Activated CD4-positive, alpha-beta T cell treated with anti-CD3 and anti-CD28 coated beads, Interleukin-2, amount 10 ng/mL, durations not matched to agents 24 days and 14 days (primary cell): ENCODE data around the gene ENTPD6. TPM values are rescaled to one million over a fixed set of nuclear protein-coding genes. Genes with fewer than 3 reads are reported as not detected.

Experiments
- DNase-seq: peaks from one replicate; pipeline ENCODE4 v3.0.0; 2022
- H3K27ac Mint-ChIP-seq: one replicate; pipeline ENCODE4 v1.8.0; 2022; ENCODE audit warnings: mild to moderate bottlenecking, mixed read lengths
- H3K27me3 Mint-ChIP-seq: one replicate; pipeline ENCODE4 v1.8.0; 2022; ENCODE audit warnings: mixed read lengths
- H3K36me3 Mint-ChIP-seq: one replicate; pipeline ENCODE4 v1.8.0; 2022; ENCODE audit warnings: low read depth, mild to moderate bottlenecking, mixed read lengths
- H3K4me1 Mint-ChIP-seq: one replicate; pipeline ENCODE4 v1.8.0; 2021; ENCODE audit warnings: mixed read lengths
- H3K4me3 Mint-ChIP-seq: one replicate; pipeline ENCODE4 v1.8.0; 2022; ENCODE audit warnings: mild to moderate bottlenecking, moderate library complexity, mixed read lengths
- H3K9me3 Mint-ChIP-seq: one replicate; pipeline ENCODE4 v1.8.0; 2021; ENCODE audit warnings: mixed read lengths
- intact Hi-C: fragments of 100-400 bp; cut with micrococcal nuclease; formaldehyde crosslinking; loops from one replicate; pipeline ENCODE4 v1.15.1; 2023
- total RNA-seq: library from RNA; stranded (reverse); gene quantifications from 2 replicates; pipeline ENCODE4 v1.2.3, GENCODE V29; 2022

The ENTPD6 gene
- total RNA-seq, 1 donor from 2014 or later: 44.2 TPM

DNA sequence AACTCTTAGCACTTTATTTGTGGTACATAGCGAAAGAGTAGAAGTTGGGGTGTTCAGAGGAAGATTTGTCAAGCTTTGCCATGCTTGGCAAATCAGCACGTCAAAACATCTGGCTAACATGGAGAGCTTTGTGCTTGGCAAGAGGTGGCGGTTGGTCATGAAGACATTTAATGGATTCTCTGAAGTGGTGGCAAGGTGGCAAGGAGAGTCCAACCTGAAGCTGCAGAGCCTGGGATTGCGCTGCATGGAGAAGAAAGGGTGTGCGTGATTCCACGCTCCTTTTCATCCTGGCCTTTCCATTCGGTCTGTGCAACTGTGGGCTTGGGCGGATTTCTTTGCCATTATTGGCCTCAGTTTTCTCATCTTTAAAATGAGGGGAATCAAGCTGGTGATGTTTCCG, 55.5 kb downstream of the ENTPD6 start:
- no peak for DNase-seq
- no peaks in the 10 kb centered on the region for H3K9me3 Mint-ChIP-seq
- intact Hi-C loops: no loop called here
- H3K4me1 Mint-ChIP-seq: peaks cover 32% of the 10 kb centered on the region
- H3K36me3 Mint-ChIP-seq: peaks cover 5% of the 10 kb centered on the region
- H3K27me3 Mint-ChIP-seq: peaks cover 7% of the 10 kb centered on the region
- H3K4me3 Mint-ChIP-seq: no peak overlapping the region
- H3K27ac Mint-ChIP-seq: no peak overlapping the region

GRCh38 chr20:25251558-25251957, 56.0 kb downstream of the ENTPD6 start:
- no peak overlapping the region for H3K27ac Mint-ChIP-seq
- no peak for DNase-seq
- no peaks in the 10 kb centered on the region for H3K9me3 Mint-ChIP-seq
- peaks cover 3% of the 10 kb centered on the region for H3K27me3 Mint-ChIP-seq
- H3K4me3 Mint-ChIP-seq: no peak overlapping the region
- H3K4me1 Mint-ChIP-seq: peaks cover 27% of the 10 kb centered on the region
- H3K36me3 Mint-ChIP-seq: peaks cover 5% of the 10 kb centered on the region
- intact Hi-C loops: no loop called here

DNA sequence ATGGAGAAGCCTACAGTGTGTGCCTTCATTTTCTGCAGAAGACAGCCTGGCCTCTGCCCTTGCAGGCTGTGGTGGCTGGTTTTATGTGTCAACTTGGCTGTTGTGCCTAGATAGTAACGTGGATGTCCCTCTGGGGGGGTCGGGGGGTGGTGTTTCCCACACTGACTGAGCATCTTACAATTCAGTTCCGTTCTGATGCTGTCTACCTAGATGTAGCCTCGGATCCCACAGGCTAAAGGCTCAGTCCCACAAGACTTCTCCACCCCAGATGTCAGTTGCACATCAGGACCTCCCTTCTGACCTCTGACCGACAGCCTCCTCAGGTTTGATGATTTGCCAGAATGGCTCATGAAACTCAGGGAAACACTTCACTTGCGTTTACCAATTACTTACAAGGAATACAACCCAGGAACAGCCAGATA, 56.7 kb downstream of the ENTPD6 start:
- intact Hi-C loops: no loop called here
- Mint-ChIP-seq H3K27ac (no peak overlapping the region), H3K4me1 (peaks cover 20% of the 10 kb centered on the region), H3K4me3 (no peak overlapping the region), H3K9me3 (no peaks in the 10 kb centered on the region), H3K36me3 (peaks cover 5% of the 10 kb centered on the region), H3K27me3 (no peaks in the 10 kb centered on the region)
- no peak for DNase-seq

- Mint-ChIP-seq H3K36me3 (peaks cover 5% of the 10 kb centered on the region), H3K27me3 (no peaks in the 10 kb centered on the region), H3K9me3 (no peaks in the 10 kb centered on the region), H3K4me3 (no peak overlapping the region), H3K4me1 (peaks cover 20% of the 10 kb centered on the region), H3K27ac (no peak overlapping the region)
- intact Hi-C loops: no loop called here
- DNase-seq: no peak
These were observed 57.3 kb downstream of the ENTPD6 start for GRCh38 chr20:25252686-25253421.

DNA sequence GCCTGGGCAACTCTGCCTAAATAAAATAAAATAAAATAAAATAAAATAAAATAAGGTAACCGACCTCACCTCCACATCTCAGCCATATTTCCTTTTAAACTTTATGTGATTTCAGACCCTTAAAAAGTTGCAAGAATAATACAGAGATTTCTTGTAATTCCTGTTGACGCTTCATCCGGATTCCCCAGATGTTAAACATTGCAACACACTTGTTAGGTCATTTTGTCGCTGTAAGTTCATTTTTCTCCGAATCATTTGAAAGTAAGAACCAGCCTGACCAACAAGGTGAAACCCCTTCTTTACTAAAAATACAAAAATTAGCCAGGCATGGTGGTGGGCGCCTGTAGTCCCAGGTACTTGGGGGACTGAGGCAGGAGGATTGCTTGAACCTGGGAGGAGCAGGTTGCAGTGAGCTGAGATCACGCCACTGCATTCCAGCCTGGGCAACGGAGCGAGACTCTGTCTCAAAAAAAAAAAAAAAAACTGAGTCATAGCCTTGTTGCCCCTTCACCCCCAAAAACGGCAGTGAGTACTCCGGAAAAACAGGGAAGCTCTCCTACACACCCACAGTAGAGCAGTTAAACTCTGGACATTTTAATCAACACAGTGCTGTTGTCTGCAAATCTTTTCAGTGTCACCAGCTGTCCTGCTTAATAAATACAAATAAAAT, 58.2 kb downstream of the ENTPD6 start:
- intact Hi-C loops: no loop called here
- no peaks in the 10 kb centered on the region for H3K27me3 Mint-ChIP-seq
- no peak for DNase-seq
- no peak overlapping the region for H3K4me3 Mint-ChIP-seq
- peaks cover 20% of the 10 kb centered on the region for H3K4me1 Mint-ChIP-seq
- no peaks in the 10 kb centered on the region for H3K9me3 Mint-ChIP-seq
- H3K27ac Mint-ChIP-seq: no peak overlapping the region
- H3K36me3 Mint-ChIP-seq: peaks cover 7% of the 10 kb centered on the region

GRCh38 chr20:25254571-25254970, 59.1 kb downstream of the ENTPD6 start:
- intact Hi-C loops: no loop called here
- Mint-ChIP-seq H3K4me1 (peaks cover 18% of the 10 kb centered on the region), H3K36me3 (peaks cover 12% of the 10 kb centered on the region), H3K4me3 (no peak overlapping the region), H3K9me3 (no peaks in the 10 kb centered on the region), H3K27me3 (no peaks in the 10 kb centered on the region), H3K27ac (no peak overlapping the region)
- no peak for DNase-seq

- intact Hi-C loops: no loop called here
- H3K4me3 Mint-ChIP-seq: no peak overlapping the region
- no peak overlapping the region for H3K27ac Mint-ChIP-seq
- H3K27me3 Mint-ChIP-seq: no peaks in the 10 kb centered on the region
- peaks cover 21% of the 10 kb centered on the region for H3K4me1 Mint-ChIP-seq
- H3K36me3 Mint-ChIP-seq: peaks cover 16% of the 10 kb centered on the region
- H3K9me3 Mint-ChIP-seq: no peaks in the 10 kb centered on the region
- no peak for DNase-seq
These were observed 59.6 kb downstream of the ENTPD6 start for GRCh38 chr20:25254986-25255680.

GRCh38 chr20:25256226-25256859, 60.8 kb downstream of the ENTPD6 start:
- Mint-ChIP-seq H3K36me3 (peaks cover 26% of the 10 kb centered on the region), H3K27me3 (no peaks in the 10 kb centered on the region), H3K4me1 (peaks cover 22% of the 10 kb centered on the region), H3K9me3 (no peaks in the 10 kb centered on the region), H3K27ac (no peak overlapping the region), H3K4me3 (no peak overlapping the region)
- intact Hi-C loops: no loop called here
- DNase-seq: no peak

DNA sequence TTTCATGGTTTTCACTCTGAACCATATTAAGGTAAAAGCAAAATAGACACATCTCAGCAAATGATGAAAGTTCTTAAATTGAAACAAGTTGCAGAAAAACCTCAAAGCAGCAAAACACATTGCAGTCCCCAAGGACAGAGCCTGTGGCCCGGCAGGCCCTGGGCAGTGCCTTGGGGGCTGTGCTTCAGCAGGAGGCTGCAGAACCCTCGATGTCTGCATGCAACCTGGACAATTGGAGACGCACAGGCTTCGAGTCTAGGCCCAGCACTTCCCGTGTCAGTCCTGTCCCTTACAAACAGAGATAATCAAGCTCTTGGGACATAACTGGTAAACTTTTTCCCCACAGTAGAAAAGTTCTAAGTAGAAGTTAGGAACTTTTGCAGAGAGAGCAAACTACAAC, 61.6 kb downstream of the ENTPD6 start:
- DNase-seq: no peak
- Mint-ChIP-seq H3K27ac (no peak overlapping the region), H3K4me1 (peaks cover 18% of the 10 kb centered on the region), H3K9me3 (no peaks in the 10 kb centered on the region), H3K27me3 (no peaks in the 10 kb centered on the region), H3K4me3 (no peak overlapping the region), H3K36me3 (peaks cover 34% of the 10 kb centered on the region)
- intact Hi-C loops: no loop called here

DNA sequence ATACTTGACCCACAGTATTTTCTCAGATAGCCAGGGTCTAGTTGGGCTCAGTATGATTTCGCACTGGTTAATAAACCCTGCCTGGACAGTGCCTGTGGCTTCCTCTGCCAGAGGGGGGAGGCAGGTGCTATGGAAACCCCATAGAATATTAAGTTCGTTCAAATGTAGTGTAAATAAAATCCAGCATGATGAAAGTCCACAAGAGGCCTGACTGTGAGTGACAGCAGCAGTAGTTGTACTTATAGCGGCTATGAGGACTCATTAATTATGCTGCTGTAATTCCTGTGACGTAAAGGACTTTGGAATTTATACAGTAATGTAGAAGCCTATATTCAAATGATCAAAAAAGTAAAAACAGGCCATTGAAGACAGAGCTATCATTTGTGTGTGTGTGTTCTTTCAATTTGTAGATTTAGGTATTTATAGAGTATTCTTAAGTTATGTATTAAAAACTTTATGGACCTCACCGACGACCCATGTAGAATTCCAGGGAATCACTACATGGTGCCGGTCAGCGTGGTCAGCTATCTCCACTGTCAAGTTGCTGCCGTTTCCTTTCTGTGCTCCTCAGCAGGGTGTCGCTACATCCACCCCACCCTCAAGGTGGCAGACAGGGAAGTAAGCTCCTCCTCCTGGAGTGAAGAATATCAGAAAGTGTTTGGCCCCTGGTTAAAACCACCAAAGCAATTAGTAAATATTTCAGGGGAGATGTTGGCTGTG, 62.4 kb downstream of the ENTPD6 start:
- H3K9me3 Mint-ChIP-seq: no peaks in the 10 kb centered on the region
- intact Hi-C loops: no loop called here
- H3K4me3 Mint-ChIP-seq: no peak overlapping the region
- H3K36me3 Mint-ChIP-seq: peaks cover 35% of the 10 kb centered on the region
- H3K4me1 Mint-ChIP-seq: peaks cover 16% of the 10 kb centered on the region
- no peaks in the 10 kb centered on the region for H3K27me3 Mint-ChIP-seq
- no peak for DNase-seq
- H3K27ac Mint-ChIP-seq: no peak overlapping the region

DNA sequence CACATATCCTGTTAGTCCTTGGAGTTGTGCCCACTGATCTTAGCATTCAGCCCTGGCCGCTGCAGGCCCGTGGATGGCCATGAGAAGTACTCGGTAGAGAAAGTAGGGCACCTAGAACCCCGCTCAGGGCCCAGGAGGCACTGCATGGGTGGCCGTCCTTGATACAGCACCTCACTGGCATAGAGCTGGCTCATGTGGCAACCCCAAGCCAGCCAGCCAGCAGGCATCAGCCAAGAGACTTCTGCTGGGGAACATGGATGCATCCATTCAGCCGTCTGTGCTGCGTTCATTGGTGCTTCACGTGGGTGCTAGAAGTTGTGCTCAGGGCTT, 62.9 kb downstream of the ENTPD6 start:
- H3K36me3 Mint-ChIP-seq: peaks cover 38% of the 10 kb centered on the region
- no peak for DNase-seq
- peaks cover 16% of the 10 kb centered on the region for H3K4me1 Mint-ChIP-seq
- peaks cover 5% of the 10 kb centered on the region for H3K9me3 Mint-ChIP-seq
- intact Hi-C loops: no loop called here
- no peak overlapping the region for H3K27ac Mint-ChIP-seq
- H3K4me3 Mint-ChIP-seq: no peak overlapping the region
- H3K27me3 Mint-ChIP-seq: no peaks in the 10 kb centered on the region

DNA sequence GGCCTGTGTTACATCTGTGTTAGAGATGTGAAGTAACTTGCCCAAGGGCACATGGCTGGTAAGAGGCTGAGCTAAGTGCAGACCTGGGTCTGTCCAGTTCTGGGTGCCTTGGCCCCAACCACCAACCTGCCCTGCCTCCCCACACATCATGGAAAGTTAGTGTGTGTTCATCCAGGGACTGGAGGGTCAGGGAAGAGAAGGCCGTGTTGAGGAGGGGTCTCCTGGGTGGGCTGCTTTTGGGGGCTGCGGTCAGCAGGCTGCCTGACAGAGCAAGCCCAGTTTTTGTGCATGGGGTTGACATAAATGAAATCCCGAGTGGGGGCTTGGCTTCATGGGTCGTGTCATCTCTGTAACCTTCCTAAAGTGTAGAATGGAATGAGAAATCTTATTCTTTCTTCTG, 63.3 kb downstream of the ENTPD6 start:
- peaks cover 38% of the 10 kb centered on the region for H3K36me3 Mint-ChIP-seq
- peaks cover 16% of the 10 kb centered on the region for H3K4me1 Mint-ChIP-seq
- H3K27me3 Mint-ChIP-seq: no peaks in the 10 kb centered on the region
- intact Hi-C loops: no loop called here
- no peak for DNase-seq
- H3K4me3 Mint-ChIP-seq: no peak overlapping the region
- H3K9me3 Mint-ChIP-seq: peaks cover 6% of the 10 kb centered on the region
- no peak overlapping the region for H3K27ac Mint-ChIP-seq

GRCh38 chr20:25259358-25259757, 63.8 kb downstream of the ENTPD6 start:
- no peak overlapping the region for H3K27ac Mint-ChIP-seq

More at GRCh38 chr20:25259358-25259757, 63.8 kb downstream of the ENTPD6 start:
- Mint-ChIP-seq H3K4me1 (peaks cover 16% of the 10 kb centered on the region), H3K27me3 (no peaks in the 10 kb centered on the region), H3K4me3 (no peak overlapping the region), H3K36me3 (peaks cover 40% of the 10 kb centered on the region), H3K9me3 (peaks cover 6% of the 10 kb centered on the region)
- intact Hi-C loops: no loop called here
- no peak for DNase-seq
